SIG-M5 (cell line): ENCODE results near the gene MTG2.

Experiments used
- DNase-seq: peaks from one replicate; lab custom pipeline; 2025; lab: John Stamatoyannopoulos, UW

Gene MTG2

GRCh38 chr20:62183426-62184142, 756 bp downstream of the MTG2 start:
- no peak for DNase-seq

DNA sequence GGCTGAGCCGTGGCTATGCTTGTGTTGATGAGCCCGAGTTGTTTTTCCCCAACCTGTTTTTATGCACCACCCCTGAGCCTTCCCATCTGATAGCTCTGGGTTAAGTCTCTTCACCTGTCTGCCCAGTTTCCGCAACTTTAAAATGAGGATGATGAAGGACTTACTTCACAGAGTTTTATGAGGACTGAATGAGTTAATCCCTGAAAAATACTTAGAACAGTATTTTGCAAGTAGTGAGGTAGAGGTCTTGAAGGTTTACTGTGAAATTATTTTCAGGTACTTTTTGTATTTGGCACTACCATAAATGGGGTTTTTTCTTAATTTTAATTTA, 3.2 kb downstream of the MTG2 start:
- no peak for DNase-seq

GRCh38 chr20:62186887-62187866, 4.3 kb downstream of the MTG2 start:
- no peak for DNase-seq

DNA sequence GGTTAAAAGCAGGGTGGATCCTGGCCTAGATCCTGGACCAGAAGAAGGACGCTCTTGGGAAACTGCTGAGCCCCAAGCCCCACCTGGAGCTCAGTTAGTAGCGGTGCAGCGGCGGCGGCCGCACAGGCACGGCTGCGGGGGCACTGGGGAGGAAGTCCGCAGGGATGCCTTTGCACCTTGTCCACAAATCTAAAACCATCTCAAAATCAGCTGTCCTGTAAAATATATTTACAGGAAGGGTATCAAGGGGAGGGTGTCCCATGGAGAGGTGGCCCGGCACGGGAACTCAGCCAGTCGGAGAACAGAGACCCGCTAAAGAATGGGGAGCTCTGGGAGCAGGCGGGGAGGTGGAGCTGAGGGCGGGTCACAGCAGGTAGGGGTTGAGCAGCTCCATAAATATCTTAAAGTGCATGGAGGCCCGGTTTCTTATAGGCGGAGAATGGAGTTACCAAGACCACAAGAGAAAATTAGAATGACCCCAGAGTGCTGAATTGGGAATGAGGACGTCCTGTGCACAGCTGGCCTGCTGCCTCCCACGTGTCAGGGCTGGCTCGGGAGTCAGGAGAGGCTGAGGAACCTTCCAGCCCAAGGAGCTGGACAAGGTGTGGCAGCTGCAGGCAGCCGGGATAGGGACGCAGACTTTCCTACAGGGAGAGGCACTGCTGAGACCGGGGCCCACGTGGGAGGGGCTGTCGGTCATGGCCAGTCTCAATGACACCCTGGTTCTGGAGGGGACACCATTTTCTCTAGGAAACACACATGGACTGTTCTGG, 8.0 kb downstream of the MTG2 start:
- DNase-seq, result no peak

- DNase-seq, result no peak
Observed at GRCh38 chr20:62191781-62192559, 9.1 kb downstream of the MTG2 start.

DNA sequence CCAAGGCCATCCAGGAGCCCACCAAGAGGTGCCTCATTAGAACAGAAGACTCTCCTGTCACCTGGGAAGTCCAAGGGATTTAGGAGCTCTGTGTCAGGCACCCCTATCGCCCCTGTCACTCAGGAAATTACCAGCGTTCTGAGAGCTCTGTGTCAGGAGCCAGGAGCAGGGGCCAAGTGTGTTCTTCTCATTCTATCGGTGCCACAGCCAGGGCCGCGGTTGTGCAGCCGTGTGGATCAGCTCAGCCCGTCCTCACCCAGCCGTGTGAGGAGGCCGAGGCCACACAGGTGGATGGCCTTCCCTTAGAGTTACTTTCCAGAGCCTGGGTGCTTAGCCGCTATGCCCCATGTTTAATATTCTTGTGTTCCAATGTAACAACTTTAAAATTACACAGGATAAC, 9.8 kb downstream of the MTG2 start:
- no peak for DNase-seq

GRCh38 chr20:62193079-62194025, 10.5 kb downstream of the MTG2 start:
- no peak for DNase-seq

DNA sequence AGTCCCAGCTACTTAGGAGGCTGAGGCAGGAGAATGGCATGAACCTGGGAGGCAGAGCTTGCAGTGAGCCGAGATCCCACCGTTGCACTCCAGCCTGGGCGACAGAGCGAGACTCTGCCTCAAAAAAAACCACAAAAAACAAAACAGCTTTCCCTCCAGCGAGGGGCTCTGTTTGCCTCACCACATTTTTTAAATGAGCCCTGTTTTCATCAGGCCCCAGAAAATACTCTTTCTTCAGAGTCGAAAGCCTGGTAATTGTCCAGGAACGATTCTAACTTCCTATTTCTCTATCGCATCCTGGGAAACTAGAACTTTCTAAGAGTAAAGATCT, 12.2 kb downstream of the MTG2 start:
- DNase-seq, result no peak

GRCh38 chr20:62195736-62196135, 12.9 kb downstream of the MTG2 start:
- DNase-seq, result no peak

- no peak for DNase-seq
Observed at GRCh38 chr20:62196286-62196685, 13.5 kb downstream of the MTG2 start.

DNA sequence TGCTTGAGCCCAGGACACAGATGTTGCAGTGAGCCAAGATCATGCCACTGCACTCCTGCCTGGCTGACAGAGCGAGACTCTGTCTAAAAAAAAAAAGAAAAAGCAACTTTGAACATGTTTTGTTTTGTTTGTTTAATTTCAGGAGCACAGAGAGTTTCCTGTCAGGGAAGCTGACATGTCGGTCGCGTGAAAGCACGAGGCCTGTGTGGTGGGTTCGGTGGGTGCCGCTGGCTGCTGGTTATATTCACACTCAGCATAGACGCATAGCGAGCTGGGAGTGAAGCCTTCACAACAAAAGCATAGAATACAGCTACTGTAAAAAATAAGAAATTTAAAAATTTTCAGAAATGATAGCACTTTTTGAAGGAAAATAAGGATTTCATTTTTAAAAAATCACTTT, 14.5 kb downstream of the MTG2 start:
- no peak for DNase-seq

- DNase-seq, result no peak
Observed at GRCh38 chr20:62197801-62198200, 15.0 kb downstream of the MTG2 start.

DNA sequence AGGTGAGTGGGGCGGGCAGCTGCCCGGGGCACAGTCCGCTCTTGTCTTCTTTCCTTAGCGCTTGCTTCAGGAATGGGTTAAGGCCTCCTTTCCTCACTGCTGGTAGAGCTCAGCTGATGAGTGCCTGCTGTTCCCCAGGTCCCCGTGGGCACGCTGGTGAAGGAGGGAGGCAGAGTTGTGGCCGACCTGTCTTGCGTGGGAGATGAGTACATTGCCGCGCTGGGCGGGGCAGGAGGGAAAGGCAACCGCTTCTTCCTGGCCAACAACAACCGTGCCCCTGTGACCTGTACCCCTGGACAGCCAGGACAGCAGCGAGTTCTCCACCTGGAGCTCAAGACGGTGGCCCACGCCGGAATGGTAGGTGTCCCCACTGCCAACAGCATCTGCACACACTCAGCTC, 15.7 kb downstream of the MTG2 start:
- DNase-seq, result no peak

DNA sequence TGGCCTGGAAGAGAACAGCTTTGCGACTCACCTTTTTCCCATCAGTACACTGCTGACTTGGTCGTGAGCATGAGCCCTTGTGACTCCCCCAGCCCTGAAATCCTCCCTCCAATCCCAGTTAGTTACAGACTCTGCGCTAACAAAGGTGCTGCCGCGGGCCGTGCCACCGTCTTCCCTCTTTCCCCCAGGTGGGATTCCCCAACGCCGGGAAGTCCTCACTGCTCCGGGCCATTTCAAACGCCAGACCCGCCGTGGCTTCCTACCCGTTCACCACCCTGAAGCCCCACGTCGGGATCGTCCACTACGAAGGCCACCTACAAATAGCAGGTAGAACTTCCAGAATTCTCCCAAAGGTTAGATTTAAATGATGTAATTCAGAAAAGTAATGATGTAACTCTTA, 16.1 kb downstream of the MTG2 start:
- no peak for DNase-seq

DNA sequence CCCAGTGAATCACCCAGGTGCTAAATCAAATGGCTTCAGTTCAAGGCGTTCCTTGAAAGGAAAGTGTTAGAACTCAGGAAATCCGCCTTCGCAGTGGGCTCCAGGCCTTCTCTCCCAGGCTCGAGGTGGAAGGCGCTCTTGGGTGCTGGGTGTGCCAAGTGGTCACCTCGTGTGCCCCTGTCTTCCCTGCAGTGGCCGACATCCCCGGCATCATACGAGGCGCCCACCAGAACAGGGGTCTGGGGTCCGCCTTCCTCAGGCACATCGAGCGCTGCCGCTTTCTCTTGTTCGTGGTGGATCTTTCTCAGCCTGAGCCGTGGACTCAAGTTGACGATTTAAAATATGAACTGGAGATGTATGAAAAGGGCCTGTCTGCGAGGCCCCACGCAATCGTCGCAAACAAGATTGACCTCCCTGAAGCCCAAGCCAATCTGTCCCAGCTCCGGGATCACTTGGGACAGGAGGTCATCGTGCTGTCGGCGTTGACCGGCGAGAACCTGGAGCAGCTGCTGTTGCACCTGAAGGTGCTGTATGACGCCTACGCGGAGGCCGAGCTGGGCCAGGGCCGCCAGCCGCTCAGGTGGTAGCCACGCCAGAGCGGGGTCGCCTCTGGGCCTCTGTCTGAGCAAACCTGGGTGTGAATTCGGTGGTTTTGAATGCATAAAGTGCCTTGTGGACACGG, 17.8 kb downstream of the MTG2 start:
- DNase-seq, result no peak

- DNase-seq, result no peak
Observed at GRCh38 chr20:62201173-62202082, 18.6 kb downstream of the MTG2 start.

DNA sequence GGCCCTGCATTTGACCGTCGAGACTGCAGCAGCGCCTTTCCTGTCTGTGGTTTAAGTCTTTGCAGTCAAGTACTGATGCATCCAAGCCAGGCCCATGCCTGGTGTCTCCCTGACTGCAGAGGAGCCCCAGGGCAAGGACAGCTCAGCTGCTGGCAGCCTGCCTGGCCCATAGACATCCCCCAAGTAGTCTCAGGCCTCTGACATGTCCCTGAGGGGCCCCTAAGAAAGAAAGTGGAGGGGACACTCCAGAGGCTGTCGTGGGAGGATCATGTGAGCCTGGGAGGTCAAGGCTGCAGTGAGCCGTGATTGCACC, 19.2 kb downstream of the MTG2 start:
- DNase-seq, result no peak

DNA sequence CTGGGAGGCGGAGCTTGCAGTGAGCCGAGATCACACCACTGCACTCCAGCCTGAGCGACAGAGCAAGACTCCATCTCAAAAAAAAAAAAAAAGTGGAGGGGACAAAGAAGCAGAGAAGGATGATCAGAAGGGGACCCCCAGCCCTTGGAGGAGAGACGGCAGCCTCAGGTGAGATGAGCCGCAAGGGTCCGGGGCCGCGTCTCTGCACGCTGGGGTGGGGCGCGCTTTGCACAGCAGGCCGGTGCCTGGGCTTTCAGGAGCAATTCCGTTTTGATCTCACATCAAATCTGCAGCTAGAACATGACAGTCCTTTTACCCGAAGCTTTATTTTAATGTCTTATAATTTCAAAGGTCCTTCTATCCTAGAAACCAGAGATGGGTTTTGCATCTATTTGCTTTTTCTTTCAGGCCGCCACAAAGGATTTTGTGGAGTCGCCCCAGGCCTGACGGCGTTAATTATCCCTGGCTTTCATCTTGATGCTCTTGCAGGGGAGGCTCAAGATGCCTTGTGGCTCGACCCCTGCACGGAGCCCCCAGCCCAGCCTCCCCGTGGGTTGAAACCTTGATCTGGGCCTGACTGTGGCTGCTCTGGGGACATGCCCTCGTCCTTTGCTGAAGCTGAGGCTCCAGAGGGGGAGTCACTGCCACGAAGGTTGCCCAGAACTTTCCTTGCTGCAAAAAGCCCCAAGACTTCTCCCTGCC, 20.0 kb downstream of the MTG2 start:
- DNase-seq, result no peak
